Calu3 (cell line): ENCODE results near the gene RIC8B. TPM values are rescaled to one million over a fixed set of nuclear protein-coding genes. Genes with fewer than 3 reads are reported as not detected.
"Not testable (repeated sequence)": the region's sequence is repeated elsewhere in the genome, so short reads cannot be mapped to it uniquely, and the experiment has no call there.

Experiments
- BruUV-seq: library from RNA; stranded (reverse); fragments of 400-500 nt; replicated peaks from 2 replicates; lab custom pipeline; 2021; lab: Mats Ljungman, UMichigan
- CTCF ChIA-PET: fragments of 300-600 bp; sonication (Branson Sonifier 250); formaldehyde crosslinking; loops from one replicate; lab custom pipeline; 2022; ENCODE audit warnings: antibody characterized with exemption; lab: Charles Lee
- DNase-seq: peaks from one replicate; pipeline ENCODE4 v3.0.0; 2022
- H3K27ac Mint-ChIP-seq: one replicate; pipeline ENCODE4 v1.8.0; 2022; ENCODE audit warnings: mixed read lengths; ENCODE audit not compliant: unreplicated experiment
- H3K27me3 Mint-ChIP-seq: one replicate; pipeline ENCODE4 v1.8.0; 2022; ENCODE audit warnings: mixed read lengths; ENCODE audit not compliant: unreplicated experiment
- H3K36me3 Mint-ChIP-seq: one replicate; pipeline ENCODE4 v1.8.0; 2022; ENCODE audit warnings: mild to moderate bottlenecking, moderate library complexity, mixed read lengths; ENCODE audit not compliant: insufficient read depth, unreplicated experiment
- H3K4me1 Mint-ChIP-seq: one replicate; pipeline ENCODE4 v1.8.0; 2022; ENCODE audit warnings: mild to moderate bottlenecking, low read depth, mixed read lengths; ENCODE audit not compliant: unreplicated experiment
- H3K4me3 Mint-ChIP-seq: one replicate; pipeline ENCODE4 v1.8.0; 2022; ENCODE audit warnings: mild to moderate bottlenecking, low read depth, moderate library complexity, mixed read lengths; ENCODE audit not compliant: unreplicated experiment
- H3K9me3 Mint-ChIP-seq: one replicate; pipeline ENCODE4 v1.8.0; 2022; ENCODE audit warnings: low read depth, mixed read lengths; ENCODE audit not compliant: unreplicated experiment
- CTCF ChIP-seq: fragments of 200-600 bp; IDR thresholded peaks from one replicate; pipeline ENCODE4 v1.8.0; 2022; ENCODE audit warnings: antibody characterized with exemption; ENCODE audit not compliant: unreplicated experiment
- intact Hi-C: fragments of 100-400 bp; cut with micrococcal nuclease; formaldehyde crosslinking; loops from one replicate; pipeline ENCODE4 v1.10.0; 2022; ENCODE audit not compliant: unreplicated experiment
- total RNA-seq: library from RNA; stranded (reverse); gene quantifications from 2 replicates; pipeline ENCODE4 v1.2.3, GENCODE V29; 2022

The RIC8B gene
- total RNA-seq, 1 experiment from 2014 or later, result 28.5 TPM

- H3K27ac Mint-ChIP-seq, result no peak overlapping the region
- CTCF ChIA-PET, result no interaction called here
- no peak for TF ChIP-seq CTCF
- H3K9me3 Mint-ChIP-seq, result no peaks in the 10 kb centered on the region
- no peak for DNase-seq
- no peak overlapping the region for H3K4me3 Mint-ChIP-seq
- peaks cover 8% of the 10 kb centered on the region for H3K4me1 Mint-ChIP-seq
- BruUV-seq, result no TSS peak
- intact Hi-C loops, result loop anchor here (5.0 kb wide), 1 partner anchor 73 kb away; no protein-coding TSS in a partner anchor
- H3K27me3 Mint-ChIP-seq, result no peaks in the 10 kb centered on the region
- no peaks in the 10 kb centered on the region for H3K36me3 Mint-ChIP-seq
Observed at GRCh38 chr12:106915635-106916026, 141.1 kb downstream of the RIC8B start.

GRCh38 chr12:106917503-106917902, 143.0 kb downstream of the RIC8B start:
- no peak for DNase-seq
- H3K36me3 Mint-ChIP-seq, result no peaks in the 10 kb centered on the region
- intact Hi-C loops, result loop anchor here (5.0 kb wide), 1 partner anchor 75 kb away; no protein-coding TSS in a partner anchor
- no peaks in the 10 kb centered on the region for H3K27me3 Mint-ChIP-seq
- CTCF ChIA-PET, result interaction anchor here (0.6 to 2.0 kb wide), 2 partner anchors 14 to 110 kb away, joined by 4 to 5 read pairs; no protein-coding TSS in a partner anchor
- no peak overlapping the region for H3K4me3 Mint-ChIP-seq
- no peak for TF ChIP-seq CTCF
- H3K27ac Mint-ChIP-seq, result no peak overlapping the region
- no peaks in the 10 kb centered on the region for H3K9me3 Mint-ChIP-seq
- BruUV-seq, result no TSS peak
- H3K4me1 Mint-ChIP-seq, result peaks cover 8% of the 10 kb centered on the region

DNA sequence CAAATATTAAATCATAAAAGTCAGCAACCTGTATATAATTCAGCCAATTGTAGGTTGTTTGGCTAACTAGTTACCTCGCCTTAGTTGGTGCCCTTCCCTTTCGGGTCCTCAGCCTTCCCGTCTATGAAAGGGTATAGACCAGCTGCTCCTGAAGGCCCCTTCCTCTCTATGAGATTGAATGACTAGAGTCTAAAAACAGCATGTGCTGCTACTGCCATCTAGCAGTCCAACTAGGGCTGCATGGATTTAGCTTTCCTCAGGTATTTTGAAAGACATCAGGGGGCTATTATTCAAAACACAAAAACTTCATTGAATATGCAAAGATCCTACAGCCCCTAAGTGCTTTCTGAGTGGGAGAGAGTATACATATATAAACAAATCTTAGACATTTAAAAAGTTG, 144.3 kb downstream of the RIC8B start:
- DNase-seq, result peak; percentile 12
- TF ChIP-seq CTCF, result peak; percentile 27
- no peaks in the 10 kb centered on the region for H3K36me3 Mint-ChIP-seq
- no peaks in the 10 kb centered on the region for H3K27me3 Mint-ChIP-seq
- no TSS peak for BruUV-seq
- CTCF ChIA-PET, result interaction anchor here (0.8 to 1.1 kb wide), 6 partner anchors 77 to 692 kb away, joined by 3 to 10 read pairs (median 3); partner anchors contain the start of gene POLR3B
- no peak overlapping the region for H3K4me3 Mint-ChIP-seq
- H3K4me1 Mint-ChIP-seq, result peaks cover 8% of the 10 kb centered on the region
- intact Hi-C loops, result loop anchor here (1.0 to 5.0 kb wide), 2 partner anchors 76 to 532 kb away; no protein-coding TSS in a partner anchor
- no peaks in the 10 kb centered on the region for H3K9me3 Mint-ChIP-seq
- H3K27ac Mint-ChIP-seq, result no peak overlapping the region

DNA sequence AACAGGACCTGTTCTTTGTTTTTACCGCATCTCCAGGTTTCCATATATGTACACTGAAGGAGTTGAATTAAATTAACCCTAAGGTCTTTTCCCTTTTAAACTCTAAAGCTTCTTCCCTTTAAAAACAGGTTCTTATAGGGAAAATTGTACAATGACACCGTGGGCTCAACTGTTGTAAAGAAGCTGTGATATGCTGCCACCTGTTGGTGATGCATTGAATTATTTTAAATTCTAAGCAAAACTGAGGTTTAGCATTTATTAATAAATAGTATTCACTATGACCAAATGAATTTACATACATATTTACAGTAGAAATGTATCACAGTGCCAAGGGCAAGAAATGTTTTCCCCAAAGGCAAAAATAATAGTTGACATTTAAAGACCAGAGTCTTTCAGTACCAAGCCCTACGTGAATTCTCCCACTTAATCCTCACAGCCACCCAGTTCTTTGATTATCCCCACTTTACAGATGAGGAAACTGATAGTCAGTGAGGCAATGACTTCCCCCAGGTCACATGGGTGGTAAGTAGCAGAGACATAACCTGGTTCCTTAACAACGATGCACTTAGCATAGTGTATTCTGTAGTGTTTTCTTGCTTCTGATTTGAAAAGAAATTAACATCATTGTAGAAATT, 145.5 kb downstream of the RIC8B start:
- TF ChIP-seq CTCF, result peak; percentile 58
- intact Hi-C loops, result loop anchor here (1.0 to 5.0 kb wide), 3 partner anchors 78 to 693 kb away; partner anchors contain the start of gene POLR3B
- peak; percentile 48 for DNase-seq
- BruUV-seq, result no TSS peak
- Mint-ChIP-seq H3K4me1 (peaks cover 8% of the 10 kb centered on the region), H3K36me3 (no peaks in the 10 kb centered on the region), H3K9me3 (no peaks in the 10 kb centered on the region), H3K4me3 (no peak overlapping the region), H3K27ac (no peak overlapping the region), H3K27me3 (no peaks in the 10 kb centered on the region)
- CTCF ChIA-PET, result interaction anchor here (1.1 kb wide), 2 partner anchors 79 to 562 kb away, joined by 5 to 12 read pairs; partner anchors contain the start of gene POLR3B

DNA sequence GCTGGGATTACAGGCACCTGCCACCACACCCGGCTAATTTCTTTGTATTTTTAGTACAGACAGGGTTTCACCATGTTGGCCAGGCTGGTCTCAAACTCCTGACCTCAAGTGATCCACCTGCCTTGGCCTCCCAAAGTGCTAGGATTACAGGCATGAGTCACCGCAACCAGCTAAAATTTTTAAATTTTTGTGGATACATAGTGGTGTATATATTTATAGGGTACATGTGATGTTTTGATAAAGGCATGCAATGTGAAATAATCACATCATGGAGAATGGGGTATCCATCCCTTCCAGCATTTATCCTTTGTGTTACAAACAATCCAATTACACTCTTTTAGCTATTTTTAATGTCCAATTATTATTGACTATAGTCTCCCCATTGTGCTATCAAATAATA, 147.5 kb downstream of the RIC8B start:
- intact Hi-C loops, result loop anchor here (2.0 kb wide), 1 partner anchor 695 kb away; no protein-coding TSS in a partner anchor
- BruUV-seq, result not testable (repeated sequence)

DNA sequence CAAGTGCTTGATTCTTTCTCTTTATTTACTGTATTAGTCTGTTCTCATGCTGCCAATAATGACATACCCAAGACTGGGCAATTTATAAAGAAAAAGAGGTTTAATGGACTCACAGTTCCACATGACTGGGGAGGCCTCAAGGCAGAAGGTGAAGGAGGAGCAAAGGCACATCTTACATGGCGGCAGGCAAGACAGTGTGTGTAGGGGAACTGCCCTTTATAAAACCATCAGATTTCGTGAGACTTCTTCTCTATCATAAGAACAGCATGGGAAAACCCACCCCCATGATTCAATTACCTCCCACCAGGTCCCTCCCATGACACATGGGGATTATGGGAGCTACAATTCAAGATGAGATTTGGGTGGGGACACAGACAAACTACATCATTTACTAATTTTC, 149.1 kb downstream of the RIC8B start:
- CTCF ChIA-PET, H3K4me3 Mint-ChIP-seq: not testable (repeated sequence)

More for the DNA sequence above, 147.5 kb downstream of the RIC8B start:
- CTCF ChIA-PET, H3K27ac Mint-ChIP-seq, DNase-seq, H3K9me3 Mint-ChIP-seq, H3K36me3 Mint-ChIP-seq, H3K4me3 Mint-ChIP-seq, H3K4me1 Mint-ChIP-seq, H3K27me3 Mint-ChIP-seq: not testable (repeated sequence)

More for the DNA sequence above, 149.1 kb downstream of the RIC8B start:
- DNase-seq, intact Hi-C loops, H3K27me3 Mint-ChIP-seq, H3K9me3 Mint-ChIP-seq, H3K27ac Mint-ChIP-seq, H3K4me1 Mint-ChIP-seq, H3K36me3 Mint-ChIP-seq, BruUV-seq: not testable (repeated sequence)
